Measurements from ENCODE around the gene GAB2. TPM values are rescaled to one million over a fixed set of nuclear protein-coding genes. Genes with fewer than 3 reads are reported as not detected.
"Not testable (repeated sequence)": the region's sequence is repeated elsewhere in the genome, so short reads cannot be mapped to it uniquely, and the experiment has no call there.

Gene GAB2
- total RNA-seq, 2 donors from 2014 or later: 2.8 to 5.0 TPM

DNA sequence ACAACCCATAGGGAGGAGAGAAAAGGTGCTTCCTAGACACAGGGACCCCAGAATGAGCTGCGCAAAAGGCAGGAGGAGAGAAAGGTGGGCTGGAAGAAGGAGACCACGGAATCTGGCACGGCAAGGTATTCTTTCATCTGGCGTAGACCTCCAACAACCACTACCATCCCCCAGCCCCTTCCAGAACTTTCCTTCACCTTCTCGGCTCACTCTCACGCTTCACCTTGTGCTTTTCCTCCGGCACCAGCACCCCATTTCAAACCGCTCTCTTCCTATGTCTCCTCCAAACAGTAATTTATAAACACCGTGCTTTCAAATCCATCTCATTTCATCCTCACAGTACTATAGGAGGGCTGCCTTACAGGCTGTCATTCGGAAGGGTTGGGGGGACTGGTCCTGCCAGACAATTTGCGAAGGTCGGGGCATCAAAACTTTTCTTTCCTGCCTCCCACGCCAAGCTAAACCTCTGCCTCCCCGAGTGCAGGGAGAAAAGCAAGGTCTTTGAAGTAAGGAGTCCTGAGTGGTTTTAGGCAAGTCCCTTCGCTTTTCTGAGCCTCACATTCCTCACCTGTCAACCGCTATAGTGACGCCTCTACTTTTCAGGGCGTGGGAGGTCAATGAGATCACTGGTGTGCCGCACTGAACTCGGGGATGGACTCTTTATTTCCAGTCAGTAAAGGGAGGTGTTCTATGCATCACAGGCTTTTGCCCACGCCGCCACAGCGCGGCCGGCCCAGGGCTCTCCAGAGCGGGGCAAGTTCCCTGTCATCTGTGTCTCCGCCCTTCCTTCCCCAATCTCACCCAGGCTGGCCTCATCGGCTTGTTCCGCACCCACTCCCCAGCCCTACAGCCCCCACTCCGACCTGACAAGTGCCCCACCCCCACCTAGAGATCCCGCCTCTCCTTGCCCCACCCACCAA lies 230.0 kb downstream of the GAB2 start:
- peak; percentile 76 to 90 for DNase-seq (ENCODE audit: low spot score in 2 of 2)
- peak; percentile 78 to 82 for ATAC-seq
- H3K36me3 Mint-ChIP-seq: peaks cover 28 to 32% of the 10 kb centered on the region in 2 donors
- H3K9me3 Mint-ChIP-seq: no peaks in the 10 kb centered on the region
- H3K27ac Mint-ChIP-seq: peak overlapping the region; percentile 97 to 99

GRCh38 chr11:78181185-78181584 lies 236.4 kb downstream of the GAB2 start:
- Mint-ChIP-seq H3K9me3 (peaks cover 0 to 11% of the 10 kb centered on the region in 2 donors), H3K36me3 (peaks cover 6 to 37% of the 10 kb centered on the region in 2 donors), H3K27ac (no peak overlapping the region)
- no peak for DNase-seq (ENCODE audit: low spot score in 2 of 2)
- ATAC-seq: no peak

DNA sequence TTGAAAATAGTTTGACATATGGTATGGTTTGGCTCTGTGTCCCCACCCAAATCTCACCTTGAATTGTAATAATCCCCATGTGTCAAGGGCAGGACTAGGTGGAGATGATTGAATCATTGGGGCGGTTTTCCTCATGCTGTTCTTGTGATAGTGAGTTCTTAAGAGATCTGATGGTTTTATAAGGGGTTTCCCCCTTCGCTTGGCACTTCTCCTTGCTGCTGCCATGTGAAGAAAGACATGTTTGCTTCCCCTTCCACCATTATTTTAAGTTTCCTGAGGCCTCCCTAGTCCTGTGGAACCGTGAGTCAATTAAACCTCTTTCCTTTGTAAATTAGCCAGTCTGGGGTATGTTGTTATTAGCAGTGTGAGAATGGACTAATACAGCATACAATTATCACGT lies 236.9 kb downstream of the GAB2 start:
- H3K9me3 Mint-ChIP-seq: peaks cover 0 to 13% of the 10 kb centered on the region in 2 donors
- peaks cover 6 to 40% of the 10 kb centered on the region in 2 donors for H3K36me3 Mint-ChIP-seq
- ATAC-seq (peak in 1 of 2 donors; percentile 45), DNase-seq (ENCODE audit: low spot score in 2 of 2) (no peak)
- H3K27ac Mint-ChIP-seq: no peak overlapping the region

DNA sequence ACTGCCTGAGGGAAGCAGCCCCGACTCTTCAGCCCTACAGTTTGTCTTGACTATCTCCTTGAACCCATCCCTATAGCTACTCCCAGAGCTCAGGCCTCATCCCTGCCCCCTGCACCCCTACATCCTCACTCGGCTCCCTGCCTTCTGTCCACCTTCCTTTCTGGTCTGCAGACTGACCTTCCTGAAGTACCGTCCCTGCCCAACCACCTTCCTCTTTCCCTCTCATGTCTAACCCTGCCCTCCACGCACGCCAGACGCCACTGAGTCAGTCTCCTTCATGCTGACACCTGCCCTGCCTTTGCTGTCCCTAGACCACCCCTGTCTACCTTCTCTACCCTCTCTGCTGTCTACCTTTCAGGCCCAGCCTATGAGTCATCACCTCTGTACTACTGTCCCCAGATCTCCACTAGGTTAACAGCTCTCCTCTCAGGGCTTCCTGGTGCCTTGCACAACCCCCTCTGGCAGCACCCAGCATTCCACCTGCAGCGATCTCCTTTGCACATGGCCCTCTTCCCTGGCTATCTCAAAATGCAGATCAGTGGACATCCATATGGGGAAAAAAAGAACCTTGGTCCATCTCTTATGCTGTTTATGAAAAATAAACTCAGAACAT lies 238.1 kb downstream of the GAB2 start:
- H3K36me3 Mint-ChIP-seq: peaks cover 6 to 40% of the 10 kb centered on the region in 2 donors
- ATAC-seq (peak in 1 of 2 donors; percentile 34), DNase-seq (ENCODE audit: low spot score in 2 of 2) (no peak)
- H3K9me3 Mint-ChIP-seq: peaks cover 0 to 13% of the 10 kb centered on the region in 2 donors
- H3K27ac Mint-ChIP-seq: peak overlapping the region; percentile 41 to 62

DNA sequence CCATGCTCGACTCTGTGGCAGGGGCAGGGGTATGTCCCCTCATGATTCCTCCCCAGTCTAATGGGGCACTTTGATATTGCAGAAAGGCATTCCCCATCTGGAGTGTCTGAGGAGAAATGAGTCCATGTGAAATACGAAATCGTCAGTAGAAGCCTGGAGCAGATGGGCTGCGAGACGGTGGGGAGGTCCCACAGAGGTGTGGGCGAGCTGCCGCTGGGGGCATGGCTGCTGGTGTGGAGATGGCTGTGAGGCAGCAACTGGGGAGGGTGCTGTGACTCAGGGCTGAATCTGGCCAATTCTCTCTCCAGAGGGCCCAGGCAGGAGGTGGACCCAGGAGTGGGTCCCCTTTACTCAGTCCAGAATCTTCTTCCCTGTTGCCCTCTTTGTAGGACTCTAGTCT lies 240.4 kb downstream of the GAB2 start:
- H3K27ac Mint-ChIP-seq: peak overlapping the region in 1 of 2 donors; percentile 63
- H3K36me3 Mint-ChIP-seq: peaks cover 9 to 38% of the 10 kb centered on the region in 2 donors
- no peak for ATAC-seq
- no peak for DNase-seq (ENCODE audit: low spot score in 2 of 2)
- peaks cover 0 to 13% of the 10 kb centered on the region in 2 donors for H3K9me3 Mint-ChIP-seq

GRCh38 chr11:78176605-78177141 lies 240.9 kb downstream of the GAB2 start:
- no peak for ATAC-seq
- no peak overlapping the region for H3K27ac Mint-ChIP-seq
- no peak for DNase-seq (ENCODE audit: low spot score in 2 of 2)
- H3K9me3 Mint-ChIP-seq: peaks cover 0 to 13% of the 10 kb centered on the region in 2 donors
- peaks cover 9 to 38% of the 10 kb centered on the region in 2 donors for H3K36me3 Mint-ChIP-seq

GRCh38 chr11:78175862-78176261 lies 241.8 kb downstream of the GAB2 start:
- not testable (repeated sequence) for DNase-seq (ENCODE audit: low spot score in 2 of 2); ATAC-seq; H3K9me3 Mint-ChIP-seq; H3K27ac Mint-ChIP-seq
- H3K36me3 Mint-ChIP-seq: peaks cover 9 to 31% of the 10 kb centered on the region in 2 donors

- Mint-ChIP-seq H3K9me3 (peaks cover 0 to 5% of the 10 kb centered on the region in 2 donors), H3K36me3 (peaks cover 9 to 22% of the 10 kb centered on the region in 2 donors), H3K27ac (no peak overlapping the region)
- no peak for DNase-seq (ENCODE audit: low spot score in 2 of 2)
- ATAC-seq: peak in 1 of 2 donors; percentile 18
Measured at GRCh38 chr11:78171951-78172350, 245.7 kb downstream of the GAB2 start.

GRCh38 chr11:78170874-78171549 lies 246.6 kb downstream of the GAB2 start:
- DNase-seq (ENCODE audit: low spot score in 2 of 2) (no peak), ATAC-seq (no peak)
- H3K36me3 Mint-ChIP-seq: peaks cover 9 to 12% of the 10 kb centered on the region in 2 donors
- H3K27ac Mint-ChIP-seq: peak overlapping the region in 1 of 2 donors; percentile 16
- peaks cover 0 to under 1% of the 10 kb centered on the region in 2 donors for H3K9me3 Mint-ChIP-seq

DNA sequence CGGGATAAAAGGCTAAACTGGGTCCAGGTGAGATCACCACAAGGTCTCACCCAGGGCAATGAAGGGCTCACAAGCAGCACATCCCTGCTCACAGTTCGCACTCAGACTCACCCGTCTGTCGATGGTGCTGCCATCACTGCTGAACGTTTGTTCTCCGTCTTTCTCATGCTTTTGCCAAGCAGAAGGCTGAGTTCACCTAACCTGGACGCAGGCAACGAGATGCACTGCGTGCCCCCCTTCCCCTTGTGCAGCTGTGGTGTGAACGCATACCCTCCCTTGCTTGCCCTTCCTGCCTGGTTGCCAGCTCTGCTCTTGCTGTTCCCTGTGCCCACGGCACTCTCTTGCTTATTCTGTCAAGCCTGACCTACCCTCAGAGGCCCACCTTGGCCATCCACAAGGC lies 247.2 kb downstream of the GAB2 start:
- peak overlapping the region in 1 of 2 donors; percentile 16 for H3K27ac Mint-ChIP-seq
- DNase-seq (ENCODE audit: low spot score in 2 of 2) (no peak), ATAC-seq (no peak)
- peaks cover 9 to 11% of the 10 kb centered on the region in 2 donors for H3K36me3 Mint-ChIP-seq
- H3K9me3 Mint-ChIP-seq: no peaks in the 10 kb centered on the region

DNA sequence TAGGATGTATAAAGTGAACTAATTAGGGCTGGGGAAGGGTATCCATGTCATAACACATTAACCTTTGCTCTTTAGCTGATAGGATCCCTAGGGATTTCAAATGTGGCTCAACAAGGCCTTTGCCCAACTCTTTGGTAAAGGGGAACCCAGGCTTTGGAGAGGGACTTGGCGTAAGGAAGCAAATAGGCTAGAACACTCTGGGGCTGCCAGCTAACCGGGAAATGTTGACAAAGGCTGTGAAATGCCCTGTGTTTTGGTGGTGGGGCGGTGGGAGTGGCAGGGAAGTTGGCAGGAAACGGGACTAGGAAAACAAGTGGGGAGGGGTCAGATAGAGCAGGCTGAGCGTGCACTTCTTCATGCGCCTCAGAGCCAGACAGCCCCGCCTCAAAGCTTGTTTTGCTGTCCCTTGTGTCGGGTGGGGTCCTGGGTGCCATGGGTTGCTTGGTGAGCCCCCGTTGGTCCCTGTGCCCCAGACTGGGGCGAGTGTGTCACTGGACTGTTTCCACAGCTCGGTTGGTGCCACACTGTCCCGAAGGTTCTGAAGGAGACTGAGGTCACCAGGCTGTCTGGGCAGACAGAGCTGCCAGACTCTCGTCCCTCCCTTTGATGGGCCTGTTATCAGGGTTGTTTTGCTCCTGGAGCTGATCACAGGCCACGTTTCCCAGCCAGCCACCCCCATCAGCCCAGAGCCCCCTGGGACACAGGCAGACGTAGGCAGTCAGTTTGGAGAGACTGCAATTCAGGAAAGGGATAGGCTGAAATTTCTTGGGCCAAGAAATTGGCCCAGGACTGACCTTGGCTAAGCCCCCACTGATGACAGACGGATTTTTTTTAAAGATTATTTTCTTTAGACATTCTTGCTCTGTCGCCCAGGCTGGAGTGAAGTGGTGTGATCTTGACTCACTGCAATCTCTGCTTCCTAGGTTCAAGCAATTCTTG lies 248.8 kb downstream of the GAB2 start:
- Mint-ChIP-seq H3K27ac (peak overlapping the region in 1 of 2 donors; percentile 34), H3K9me3 (no peaks in the 10 kb centered on the region), H3K36me3 (peaks cover 4 to 5% of the 10 kb centered on the region in 2 donors)
- no peak for DNase-seq (ENCODE audit: low spot score in 2 of 2)
- ATAC-seq: no peak

- no peak for DNase-seq (ENCODE audit: low spot score in 2 of 2)
- no peak for ATAC-seq
- Mint-ChIP-seq H3K9me3 (no peaks in the 10 kb centered on the region), H3K36me3 (no peaks in the 10 kb centered on the region), H3K27ac (peak overlapping the region in 1 of 2 donors; percentile 54)
Measured at GRCh38 chr11:78166855-78167469, 250.7 kb downstream of the GAB2 start.
